Measurements from ENCODE around the gene CELF4.

The CELF4 gene

GRCh38 chr18:37571266-37571665, 5.7 kb upstream of the CELF4 start:
- no peak for DNase-seq

GRCh38 chr18:37570336-37570930, 4.8 kb upstream of the CELF4 start:
- no peak for DNase-seq

GRCh38 chr18:37568671-37569070, 3.1 kb upstream of the CELF4 start:
- DNase-seq, result no peak

GRCh38 chr18:37567994-37568359, 2.4 kb upstream of the CELF4 start:
- DNase-seq, result no peak

- DNase-seq, result no peak
Observed at GRCh38 chr18:37567061-37567993, 1.7 kb upstream of the CELF4 start.

GRCh38 chr18:37566479-37567060, 972 bp upstream of the CELF4 start:
- DNase-seq, result no peak

GRCh38 chr18:37565977-37566478, 430 bp upstream of the CELF4 start:
- DNase-seq, result no peak

- DNase-seq, result no peak
Observed at GRCh38 chr18:37564711-37565100, 892 bp downstream of the CELF4 start.

- no peak for DNase-seq
Observed at GRCh38 chr18:37563931-37564392, 1.6 kb downstream of the CELF4 start.

GRCh38 chr18:37561986-37562385, 3.6 kb downstream of the CELF4 start:
- no peak for DNase-seq

GRCh38 chr18:37560003-37560402, 5.6 kb downstream of the CELF4 start:
- no peak for DNase-seq

- DNase-seq, result no peak
Observed at GRCh38 chr18:37559194-37559593, 6.4 kb downstream of the CELF4 start.

GRCh38 chr18:37554399-37554787, 11.2 kb downstream of the CELF4 start:
- no peak for DNase-seq

- no peak for DNase-seq
Observed at GRCh38 chr18:37553633-37554398, 11.8 kb downstream of the CELF4 start.

- DNase-seq, result no peak
Observed at GRCh38 chr18:37552286-37552685, 13.3 kb downstream of the CELF4 start.

- DNase-seq, result no peak
Observed at GRCh38 chr18:37551846-37552245, 13.8 kb downstream of the CELF4 start.

- DNase-seq, result no peak
Observed at GRCh38 chr18:37551249-37551648, 14.3 kb downstream of the CELF4 start.

GRCh38 chr18:37550118-37550875, 15.3 kb downstream of the CELF4 start:
- no peak for DNase-seq

GRCh38 chr18:37548679-37549289, 16.8 kb downstream of the CELF4 start:
- DNase-seq, result no peak

- DNase-seq, result no peak
Observed at GRCh38 chr18:37547196-37547827, 18.3 kb downstream of the CELF4 start.

GRCh38 chr18:37546651-37547050, 18.9 kb downstream of the CELF4 start:
- DNase-seq, result no peak

GRCh38 chr18:37546272-37546537, 19.4 kb downstream of the CELF4 start:
- no peak for DNase-seq
